ENCODE measurements around the gene DKK3.

DKK3 gene

DNA sequence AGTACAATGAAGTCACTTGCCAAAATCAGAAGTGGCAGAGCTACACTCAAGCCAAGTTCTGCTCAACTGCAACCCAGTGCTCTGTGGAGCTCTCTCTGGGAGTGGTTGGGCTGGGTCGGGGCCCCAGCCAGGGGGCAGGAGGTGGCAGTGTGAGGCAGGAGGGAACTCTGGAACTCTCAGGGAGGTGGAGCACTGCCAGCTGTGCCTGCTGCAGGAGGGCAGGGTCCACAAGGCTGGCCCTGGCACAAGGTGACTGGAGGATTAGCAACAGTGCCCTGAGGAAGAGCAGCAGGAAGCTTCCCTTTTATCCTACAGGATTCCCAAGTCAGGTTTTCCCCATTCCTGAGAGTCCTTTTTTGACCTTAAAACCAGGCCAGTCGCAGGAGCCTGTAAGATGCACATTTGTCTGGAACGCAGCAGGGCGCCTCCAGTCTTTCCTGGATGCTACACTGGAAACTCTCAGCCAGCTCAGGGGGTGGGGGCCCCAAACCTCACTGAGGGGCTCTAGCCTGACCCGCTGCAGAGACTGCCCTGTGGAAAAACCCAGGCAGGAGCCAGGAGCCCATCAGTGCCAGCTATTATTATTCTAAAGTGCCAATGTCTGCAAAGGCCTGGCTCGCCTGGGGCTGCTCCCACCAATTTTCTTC lies 31.8 kb downstream of the DKK3 start:
- no peaks in the 10 kb centered on the region for H3K27me3 ChIP-seq (ENCODE audit: control insufficient read depth, insufficient read depth, low read length, poor library complexity, severe bottlenecking)
- no peak overlapping the region for H3K27ac ChIP-seq (ENCODE audit: insufficient read depth, low read depth, low read length, poor library complexity, severe bottlenecking)
- H3K4me1 ChIP-seq (ENCODE audit: control insufficient read depth, insufficient read depth, low read length) = peaks cover 38% of the 10 kb centered on the region
- H3K9me3 ChIP-seq (ENCODE audit: control insufficient read depth, low read length) = no peaks in the 10 kb centered on the region
- H3K4me3 ChIP-seq (ENCODE audit: insufficient read depth, low read depth, low read length) = no peak overlapping the region
- no peaks in the 10 kb centered on the region for H3K36me3 ChIP-seq (ENCODE audit: control insufficient read depth, insufficient read depth, low read length)
- 84 to 87% methylated on average over 6 of the region's 6 CpGs for WGBS, 2 experiments

DNA sequence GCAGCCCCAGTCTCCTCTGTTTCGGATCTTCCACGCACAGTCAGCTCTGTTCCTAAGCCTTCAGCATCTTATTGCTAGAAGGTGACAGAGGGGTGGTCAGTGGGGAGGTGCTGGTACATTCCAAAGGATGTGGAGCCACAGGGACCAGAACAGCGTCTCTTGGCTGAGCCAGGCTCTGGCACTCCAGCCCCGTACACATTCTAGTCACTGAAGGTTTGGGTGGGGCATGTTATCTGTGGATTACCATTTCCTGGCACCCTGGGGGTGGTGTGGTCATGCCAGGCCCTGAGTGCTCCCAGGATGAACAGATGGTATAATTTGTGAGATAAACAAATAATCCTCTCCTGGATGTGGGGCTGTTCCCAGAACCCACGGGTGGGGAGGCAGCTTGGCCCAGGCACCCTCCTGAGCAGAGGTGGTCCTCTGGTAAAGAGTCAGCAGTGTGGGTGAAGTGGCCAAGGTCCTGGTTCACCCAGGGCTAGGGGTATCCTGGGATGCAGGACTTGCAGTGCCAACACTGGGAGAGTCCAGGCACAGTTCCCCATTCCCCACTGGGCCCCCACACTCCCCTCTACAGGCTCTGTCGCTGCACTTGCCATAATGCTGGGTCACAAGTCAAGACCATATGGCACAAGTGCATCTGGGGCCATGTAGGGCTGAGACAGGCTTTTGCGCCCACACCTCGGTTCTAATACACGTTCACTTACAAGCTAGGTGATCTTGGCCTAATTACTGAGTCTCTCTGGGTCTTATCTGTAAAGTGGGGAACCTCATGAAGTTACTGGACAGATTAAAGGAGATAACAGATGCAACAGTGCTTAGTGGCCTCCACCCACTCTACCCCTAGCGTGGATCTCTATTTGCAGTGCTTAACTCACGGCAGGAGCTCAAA lies 33.0 kb downstream of the DKK3 start:
- H3K27ac ChIP-seq (ENCODE audit: insufficient read depth, low read depth, low read length, poor library complexity, severe bottlenecking) = no peak overlapping the region
- H3K9me3 ChIP-seq (ENCODE audit: control insufficient read depth, low read length) = no peaks in the 10 kb centered on the region
- no peaks in the 10 kb centered on the region for H3K36me3 ChIP-seq (ENCODE audit: control insufficient read depth, insufficient read depth, low read length)
- 91 to 93% methylated on average over 11 of the region's 11 CpGs for WGBS, 2 experiments
- H3K4me3 ChIP-seq (ENCODE audit: insufficient read depth, low read depth, low read length) = no peak overlapping the region
- H3K27me3 ChIP-seq (ENCODE audit: control insufficient read depth, insufficient read depth, low read length, poor library complexity, severe bottlenecking) = no peaks in the 10 kb centered on the region
- peaks cover 48% of the 10 kb centered on the region for H3K4me1 ChIP-seq (ENCODE audit: control insufficient read depth, insufficient read depth, low read length)

DNA sequence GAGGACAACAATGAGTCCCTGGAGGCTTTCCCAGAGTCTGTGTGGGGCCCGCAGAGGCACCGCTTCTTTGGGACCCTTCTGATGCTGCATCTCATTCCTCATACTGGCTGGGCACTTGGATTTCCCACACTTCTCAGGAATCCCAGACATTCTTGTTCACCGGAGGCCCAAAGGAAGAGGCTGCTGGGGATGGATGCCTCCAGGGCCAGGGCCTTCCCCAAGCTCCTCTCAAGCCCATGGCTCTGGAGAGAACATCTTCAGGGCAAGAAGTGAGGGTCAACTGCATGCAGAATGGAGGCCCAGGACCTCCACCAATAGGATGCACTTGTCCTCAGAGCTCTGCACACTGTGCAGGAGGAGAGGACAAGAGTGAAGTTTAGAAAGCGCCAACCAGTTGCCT lies 34.6 kb downstream of the DKK3 start:
- Histone ChIP-seq H3K27ac (ENCODE audit: insufficient read depth, low read depth, low read length, poor library complexity, severe bottlenecking) (no peak overlapping the region), H3K4me1 (ENCODE audit: control insufficient read depth, insufficient read depth, low read length) (peaks cover 53% of the 10 kb centered on the region), H3K4me3 (ENCODE audit: insufficient read depth, low read depth, low read length) (no peak overlapping the region), H3K27me3 (ENCODE audit: control insufficient read depth, insufficient read depth, low read length, poor library complexity, severe bottlenecking) (no peaks in the 10 kb centered on the region), H3K9me3 (ENCODE audit: control insufficient read depth, low read length) (no peaks in the 10 kb centered on the region), H3K36me3 (ENCODE audit: control insufficient read depth, insufficient read depth, low read length) (no peaks in the 10 kb centered on the region)
- 94% methylated on average over 4 of the region's 4 CpGs for WGBS, 2 experiments

DNA sequence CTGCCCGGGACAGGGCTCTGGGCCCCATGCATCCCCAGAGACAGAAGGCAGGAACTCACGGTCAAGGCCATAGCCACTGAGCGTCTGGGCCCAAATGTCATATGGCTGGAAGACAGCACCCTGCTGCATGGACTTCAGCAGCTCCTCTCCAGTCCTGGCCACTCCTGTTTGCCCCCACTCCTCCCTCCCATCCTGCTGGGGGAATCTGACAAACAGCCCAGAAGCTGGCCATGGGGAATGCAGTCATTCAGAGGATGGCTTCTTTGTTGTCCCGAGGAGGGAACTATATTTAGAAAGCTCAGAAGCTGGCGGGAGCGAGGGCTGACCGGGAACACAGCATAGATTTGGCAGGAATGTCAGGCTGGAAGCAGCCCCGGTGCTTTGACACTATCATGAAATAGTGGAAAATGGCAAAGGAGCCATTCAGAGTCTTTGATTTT lies 35.0 kb downstream of the DKK3 start:
- Histone ChIP-seq H3K27me3 (ENCODE audit: control insufficient read depth, insufficient read depth, low read length, poor library complexity, severe bottlenecking) (no peaks in the 10 kb centered on the region), H3K4me1 (ENCODE audit: control insufficient read depth, insufficient read depth, low read length) (peaks cover 53% of the 10 kb centered on the region), H3K36me3 (ENCODE audit: control insufficient read depth, insufficient read depth, low read length) (no peaks in the 10 kb centered on the region), H3K27ac (ENCODE audit: insufficient read depth, low read depth, low read length, poor library complexity, severe bottlenecking) (no peak overlapping the region), H3K4me3 (ENCODE audit: insufficient read depth, low read depth, low read length) (no peak overlapping the region), H3K9me3 (ENCODE audit: control insufficient read depth, low read length) (no peaks in the 10 kb centered on the region)
- WGBS, 2 experiments = 65 to 75% methylated on average over 8 of the region's 8 CpGs

DNA sequence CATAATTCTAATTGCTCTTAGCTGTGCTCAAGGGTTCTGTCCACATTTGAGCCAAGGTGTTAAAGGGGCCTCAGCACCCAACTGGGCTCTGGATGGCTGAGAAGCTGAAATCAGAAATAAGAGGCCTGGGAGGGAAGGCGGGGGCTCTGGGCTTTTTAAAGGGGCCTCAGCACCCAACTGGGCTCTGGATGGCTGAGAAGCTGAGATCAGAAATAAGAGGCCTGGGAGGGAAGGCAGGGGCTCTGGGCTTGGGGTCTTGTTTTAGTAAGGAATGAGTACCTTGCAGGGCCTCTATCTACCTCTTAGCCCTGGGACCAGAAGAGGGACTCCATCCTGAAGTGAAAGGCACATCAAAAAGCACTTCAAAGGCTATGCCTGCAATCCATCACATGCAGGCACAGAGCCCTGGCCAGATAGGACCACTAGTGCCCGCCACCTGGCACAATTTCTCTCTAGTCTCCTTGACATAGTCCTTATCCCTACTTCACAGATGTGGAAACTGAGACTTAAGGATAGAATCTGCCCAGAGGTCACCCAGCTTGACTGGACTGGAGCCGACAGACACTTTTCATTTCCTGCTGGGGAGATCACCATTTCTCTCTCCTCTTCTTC lies 35.6 kb downstream of the DKK3 start:
- Histone ChIP-seq H3K27ac (ENCODE audit: insufficient read depth, low read depth, low read length, poor library complexity, severe bottlenecking) (peak overlapping the region; percentile 69), H3K27me3 (ENCODE audit: control insufficient read depth, insufficient read depth, low read length, poor library complexity, severe bottlenecking) (no peaks in the 10 kb centered on the region), H3K9me3 (ENCODE audit: control insufficient read depth, low read length) (no peaks in the 10 kb centered on the region), H3K36me3 (ENCODE audit: control insufficient read depth, insufficient read depth, low read length) (no peaks in the 10 kb centered on the region), H3K4me3 (ENCODE audit: insufficient read depth, low read depth, low read length) (no peak overlapping the region), H3K4me1 (ENCODE audit: control insufficient read depth, insufficient read depth, low read length) (peaks cover 53% of the 10 kb centered on the region)
- WGBS, 2 experiments = 79 to 83% methylated on average over 3 of the region's 3 CpGs

DNA sequence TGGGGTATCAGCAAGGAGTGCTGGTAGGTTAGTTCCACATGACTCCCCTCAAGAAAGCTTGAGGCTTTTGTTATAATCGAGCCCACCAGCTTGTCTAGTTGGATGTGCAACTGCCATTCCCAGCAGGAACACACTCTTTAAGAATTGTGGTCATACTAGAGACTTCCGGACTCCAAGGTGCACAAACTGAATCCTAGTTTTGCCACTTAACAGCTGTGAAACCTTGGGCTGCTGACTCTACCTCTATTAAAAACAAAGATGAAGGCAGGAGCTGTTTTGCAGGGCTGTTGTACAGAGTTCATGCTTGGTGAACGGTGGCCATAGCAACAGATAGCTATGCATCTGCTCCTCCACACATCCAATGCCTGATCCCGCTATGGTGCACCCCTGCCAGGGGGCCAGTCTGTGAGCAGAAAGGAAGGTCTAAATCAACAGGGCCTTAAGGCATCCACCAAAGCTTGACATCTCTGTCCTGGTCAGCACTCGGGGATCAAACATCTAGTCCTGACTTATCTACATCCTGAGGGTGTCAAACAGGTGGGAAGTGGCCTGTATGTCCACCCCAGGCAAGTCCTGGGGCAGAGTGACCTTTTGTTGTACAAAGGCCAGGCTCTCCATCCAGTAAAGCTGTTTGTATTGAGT lies 36.4 kb downstream of the DKK3 start:
- H3K9me3 ChIP-seq (ENCODE audit: control insufficient read depth, low read length) = no peaks in the 10 kb centered on the region
- 75 to 82% methylated on average over 5 of the region's 5 CpGs for WGBS, 2 experiments
- H3K27ac ChIP-seq (ENCODE audit: insufficient read depth, low read depth, low read length, poor library complexity, severe bottlenecking) = peak overlapping the region; percentile 69
- no peaks in the 10 kb centered on the region for H3K27me3 ChIP-seq (ENCODE audit: control insufficient read depth, insufficient read depth, low read length, poor library complexity, severe bottlenecking)
- peaks cover 46% of the 10 kb centered on the region for H3K4me1 ChIP-seq (ENCODE audit: control insufficient read depth, insufficient read depth, low read length)
- H3K36me3 ChIP-seq (ENCODE audit: control insufficient read depth, insufficient read depth, low read length) = no peaks in the 10 kb centered on the region
- no peak overlapping the region for H3K4me3 ChIP-seq (ENCODE audit: insufficient read depth, low read depth, low read length)

DNA sequence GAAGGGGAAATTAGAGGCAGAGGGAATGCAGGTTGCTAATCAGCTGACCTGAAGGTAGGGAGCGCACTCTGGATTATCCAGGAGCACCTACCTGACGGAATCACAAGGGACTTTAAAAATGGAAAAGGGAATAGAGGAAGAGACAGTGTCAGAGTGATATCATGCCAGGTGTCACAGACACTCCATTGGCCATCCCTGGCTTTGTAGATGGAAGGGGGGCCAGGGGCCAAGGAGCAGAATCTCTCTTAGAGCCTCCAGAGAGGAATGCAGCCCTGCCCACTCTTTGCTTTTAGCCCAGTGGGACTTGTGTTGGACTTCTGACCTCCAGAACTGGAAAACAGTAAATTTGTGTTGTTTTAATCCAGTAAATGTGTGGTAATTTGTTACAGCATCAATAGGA lies 37.9 kb downstream of the DKK3 start:
- WGBS, 2 experiments = 84 to 95% methylated on average over 2 of the region's 2 CpGs
- H3K36me3 ChIP-seq (ENCODE audit: control insufficient read depth, insufficient read depth, low read length) = no peaks in the 10 kb centered on the region
- H3K9me3 ChIP-seq (ENCODE audit: control insufficient read depth, low read length) = no peaks in the 10 kb centered on the region
- no peak overlapping the region for H3K4me3 ChIP-seq (ENCODE audit: insufficient read depth, low read depth, low read length)
- no peak overlapping the region for H3K27ac ChIP-seq (ENCODE audit: insufficient read depth, low read depth, low read length, poor library complexity, severe bottlenecking)
- peaks cover 40% of the 10 kb centered on the region for H3K4me1 ChIP-seq (ENCODE audit: control insufficient read depth, insufficient read depth, low read length)
- H3K27me3 ChIP-seq (ENCODE audit: control insufficient read depth, insufficient read depth, low read length, poor library complexity, severe bottlenecking) = no peaks in the 10 kb centered on the region

DNA sequence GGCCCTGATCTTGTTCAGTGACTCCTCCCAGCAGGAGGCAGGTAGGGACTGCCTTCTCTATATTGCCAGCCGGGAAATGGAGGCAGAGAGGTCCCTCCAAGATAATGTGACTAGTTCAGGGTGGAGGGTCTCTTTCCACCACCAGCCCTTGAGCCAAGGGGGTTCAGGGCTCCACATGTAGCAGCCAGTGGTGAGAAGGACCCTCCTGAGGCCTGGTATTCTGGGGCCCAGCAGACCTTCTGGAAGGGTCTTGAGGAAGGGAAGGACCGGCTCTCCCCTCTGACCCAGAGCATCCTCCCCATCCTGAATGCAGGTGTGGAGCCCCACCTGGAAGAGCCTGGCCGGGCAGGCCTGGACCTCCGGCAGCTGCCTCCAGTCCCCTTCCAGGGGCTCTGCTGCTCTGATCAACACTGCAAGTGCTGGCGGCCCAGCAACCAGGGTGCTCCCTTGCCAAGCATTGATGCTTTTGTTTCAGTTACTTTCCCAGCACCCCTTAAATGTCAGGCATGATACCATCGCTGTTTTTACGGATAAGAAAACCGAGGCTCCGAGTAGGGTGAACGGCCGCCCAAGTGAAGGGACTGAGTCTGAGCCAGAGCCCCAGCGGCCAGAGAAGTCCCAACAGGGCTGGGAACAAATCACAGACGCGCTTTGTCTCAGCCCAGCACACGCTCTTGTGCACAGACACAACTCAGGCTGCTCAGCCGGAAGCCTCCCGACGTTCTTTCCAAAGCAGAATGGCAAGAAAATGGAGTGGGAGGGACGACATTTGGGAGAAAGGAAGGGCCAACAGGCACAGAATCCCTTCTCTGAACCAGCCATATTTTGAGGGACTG lies 38.8 kb downstream of the DKK3 start:
- Histone ChIP-seq H3K27me3 (ENCODE audit: control insufficient read depth, insufficient read depth, low read length, poor library complexity, severe bottlenecking) (no peaks in the 10 kb centered on the region), H3K27ac (ENCODE audit: insufficient read depth, low read depth, low read length, poor library complexity, severe bottlenecking) (no peak overlapping the region), H3K4me1 (ENCODE audit: control insufficient read depth, insufficient read depth, low read length) (peaks cover 40% of the 10 kb centered on the region), H3K9me3 (ENCODE audit: control insufficient read depth, low read length) (no peaks in the 10 kb centered on the region), H3K36me3 (ENCODE audit: control insufficient read depth, insufficient read depth, low read length) (no peaks in the 10 kb centered on the region), H3K4me3 (ENCODE audit: insufficient read depth, low read depth, low read length) (no peak overlapping the region)
- WGBS, 2 experiments = 90 to 91% methylated on average over 19 of the region's 19 CpGs

DNA sequence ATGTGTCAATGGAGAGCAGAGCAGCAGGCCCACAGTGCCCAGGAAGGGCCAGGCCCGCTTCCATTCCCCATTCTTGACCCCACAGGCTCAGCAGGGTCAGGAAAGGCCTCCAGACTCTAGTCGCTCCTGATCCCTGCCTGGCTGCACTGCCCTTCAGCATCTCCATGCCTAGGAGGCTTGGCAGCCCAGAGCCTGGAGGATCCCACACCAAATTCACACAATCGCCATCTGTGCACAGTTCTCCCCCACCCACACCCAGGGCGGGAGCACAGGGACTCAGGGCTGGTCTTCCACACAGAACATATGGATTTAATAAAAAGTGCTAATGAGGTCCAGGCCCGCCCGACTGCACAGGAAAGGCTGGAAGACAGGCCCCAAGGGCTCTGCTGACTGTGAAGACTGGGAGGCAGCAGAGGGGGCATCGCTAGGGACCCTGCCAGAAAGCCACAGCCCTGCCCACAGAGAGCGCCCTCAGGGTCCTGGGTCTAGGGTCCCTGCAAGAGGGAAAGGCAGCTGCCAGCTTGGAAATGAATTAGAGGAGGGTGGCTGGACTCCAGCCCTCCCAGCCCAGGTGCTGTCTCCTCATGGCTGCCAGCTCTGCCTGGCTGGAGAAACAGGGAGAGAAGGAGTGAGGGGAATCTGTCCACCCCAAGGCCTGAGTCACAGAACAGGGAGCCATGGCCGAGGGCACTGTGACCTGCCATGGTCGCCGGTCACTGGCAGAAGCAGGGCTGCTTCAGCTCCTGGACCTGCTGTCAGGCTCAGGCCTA lies 39.7 kb downstream of the DKK3 start:
- H3K27ac ChIP-seq (ENCODE audit: insufficient read depth, low read depth, low read length, poor library complexity, severe bottlenecking) = no peak overlapping the region
- H3K4me3 ChIP-seq (ENCODE audit: insufficient read depth, low read depth, low read length) = no peak overlapping the region
- peaks cover 35% of the 10 kb centered on the region for H3K4me1 ChIP-seq (ENCODE audit: control insufficient read depth, insufficient read depth, low read length)
- H3K36me3 ChIP-seq (ENCODE audit: control insufficient read depth, insufficient read depth, low read length) = no peaks in the 10 kb centered on the region
- H3K27me3 ChIP-seq (ENCODE audit: control insufficient read depth, insufficient read depth, low read length, poor library complexity, severe bottlenecking) = no peaks in the 10 kb centered on the region
- H3K9me3 ChIP-seq (ENCODE audit: control insufficient read depth, low read length) = no peaks in the 10 kb centered on the region
- 85 to 88% methylated on average over 11 of the region's 11 CpGs for WGBS, 2 experiments
